ENCODE data around the gene MYBL2.
A peak's percentile ranks its signal among the peaks of the same experiment; 100 is the strongest.
"Not testable (repeated sequence)": the region's sequence is repeated elsewhere in the genome, so short reads cannot be mapped to it uniquely, and the experiment has no call there.

Gene MYBL2

DNA sequence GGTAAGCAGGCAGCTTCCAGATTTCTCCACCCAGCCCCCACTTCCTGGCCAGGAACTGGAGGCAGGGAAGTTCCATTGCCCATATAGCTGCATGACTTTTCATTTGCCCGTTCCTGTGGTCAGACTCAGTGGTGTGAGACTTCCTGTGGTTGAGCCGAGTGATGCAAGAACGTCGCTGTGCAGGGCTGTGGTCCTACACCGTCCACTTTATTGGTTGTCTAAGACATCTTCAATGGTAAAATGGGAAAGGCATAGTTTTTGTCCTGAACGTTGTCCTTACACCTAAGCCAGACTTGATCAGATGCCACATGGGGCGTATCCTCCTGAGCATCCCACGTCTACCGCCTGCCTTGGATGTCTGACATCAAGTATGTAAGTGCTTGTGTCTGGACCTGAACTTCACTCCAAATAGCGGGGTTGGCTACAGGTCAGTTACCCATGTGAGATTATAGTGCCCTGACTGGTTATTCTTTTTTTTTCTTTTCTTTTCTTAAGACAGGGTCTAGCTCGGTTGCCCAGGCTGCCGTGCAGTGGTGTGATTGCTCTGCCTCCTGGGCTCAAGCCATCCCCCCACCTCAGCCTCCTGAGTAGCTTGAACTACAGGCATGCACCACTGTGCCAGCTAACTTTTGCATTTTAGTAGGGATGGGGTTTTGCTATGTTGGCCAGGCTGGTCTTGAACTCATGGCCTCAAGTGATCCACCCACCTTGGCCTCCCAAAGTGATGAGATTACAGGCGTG lies 85.8 kb downstream of the MYBL2 start:
- no peak for DNase-seq

DNA sequence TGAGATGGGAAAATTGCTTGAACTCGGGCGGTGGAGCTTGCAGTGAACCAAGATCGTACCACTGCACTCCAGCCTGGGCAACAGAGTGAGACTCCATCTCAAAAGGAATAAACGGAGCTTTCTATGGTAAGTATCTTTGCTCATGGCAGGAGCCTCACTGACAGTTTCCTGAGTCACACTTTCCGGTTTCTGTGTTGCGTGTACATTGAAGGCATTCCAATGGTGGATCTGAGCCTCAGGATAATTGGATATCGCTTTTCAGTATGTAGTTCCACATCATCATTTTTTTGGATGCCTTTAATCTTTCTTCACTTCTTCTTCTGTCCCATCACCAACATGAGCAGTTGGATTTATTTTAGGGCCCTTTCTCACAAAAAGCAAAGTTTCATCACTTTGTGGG lies 88.5 kb downstream of the MYBL2 start:
- no peak for DNase-seq

DNA sequence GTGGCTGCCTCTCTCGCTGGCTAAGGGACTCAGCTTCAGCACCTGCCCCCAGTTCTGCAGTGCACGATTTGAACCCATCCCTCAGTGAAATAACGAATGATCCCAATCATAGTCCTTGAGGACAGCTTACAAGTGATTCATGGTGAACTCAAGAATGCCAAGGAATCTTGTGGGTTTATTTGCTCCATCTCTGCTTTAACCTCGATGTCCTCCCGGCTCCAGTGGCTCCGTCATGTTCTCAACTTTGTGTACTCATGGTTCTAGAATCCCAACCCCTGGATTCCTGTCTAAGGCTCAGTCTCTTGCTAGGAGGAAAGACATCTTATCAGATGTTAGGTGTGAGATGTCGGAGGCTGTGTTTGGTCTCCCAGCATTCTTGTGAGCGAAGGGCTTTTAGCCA lies 88.9 kb downstream of the MYBL2 start:
- DNase-seq: no peak

DNA sequence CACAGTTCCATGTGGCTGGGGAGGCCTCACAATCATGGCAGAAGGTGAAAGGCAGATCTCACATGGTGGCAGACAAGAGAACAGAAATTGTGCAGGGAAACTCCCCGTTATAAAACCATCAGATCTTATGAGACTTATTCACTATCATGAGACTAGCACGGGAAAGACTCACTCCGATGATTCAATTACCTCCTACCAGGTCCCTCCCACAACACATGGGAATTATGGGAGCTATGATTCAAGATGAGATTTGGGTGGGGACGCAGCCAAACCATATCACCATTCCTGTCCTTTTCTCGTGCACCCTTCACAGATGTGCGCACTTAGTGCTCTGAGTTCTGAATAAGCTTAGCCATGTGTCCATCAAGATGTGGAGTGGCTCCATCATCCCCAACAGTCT lies 91.0 kb downstream of the MYBL2 start:
- DNase-seq: not testable (repeated sequence)

DNA sequence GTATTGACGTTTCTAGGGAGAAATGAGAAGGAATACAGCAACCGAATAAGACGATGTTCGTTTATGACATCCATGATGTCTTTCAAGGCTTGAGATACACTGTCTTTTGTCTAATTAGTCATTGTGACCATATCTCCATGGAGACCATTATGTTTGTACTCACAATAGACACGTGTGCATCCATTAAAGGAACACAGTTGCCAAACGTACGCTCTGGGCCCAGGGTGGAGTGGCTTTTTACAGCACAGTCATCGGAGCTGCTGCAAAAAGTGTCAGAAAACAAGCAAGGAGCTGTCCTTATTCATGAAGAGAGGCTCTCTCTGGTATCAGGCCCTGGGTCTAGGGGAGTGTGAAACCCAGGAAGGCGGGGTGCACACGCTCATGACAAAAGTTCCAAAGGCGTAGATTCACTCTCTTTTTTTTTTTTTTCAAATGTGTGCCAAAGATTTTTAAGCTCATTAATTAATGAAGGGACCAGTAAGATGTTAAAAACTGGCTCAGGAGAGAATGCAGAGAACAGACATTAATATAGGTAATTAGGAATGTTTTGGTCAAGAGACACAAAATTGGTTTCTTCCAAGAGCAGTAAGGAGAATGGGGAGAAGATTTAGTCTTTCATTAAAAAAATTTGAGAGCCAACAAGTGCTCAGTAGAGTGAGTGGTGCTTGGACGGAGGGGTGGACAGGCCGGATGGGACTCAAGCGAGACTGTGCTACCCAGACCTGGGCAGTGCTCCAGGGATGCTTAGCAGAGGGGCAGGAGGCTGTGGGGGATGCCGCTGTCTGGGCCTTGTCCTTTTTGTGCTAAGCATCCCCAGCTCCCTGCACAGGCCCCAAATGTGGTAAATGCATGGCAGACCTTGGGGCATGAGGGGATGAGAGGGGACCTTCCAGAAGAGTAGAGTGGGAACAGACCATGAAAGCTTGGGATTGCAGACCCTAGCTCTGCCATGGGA lies 94.7 kb downstream of the MYBL2 start:
- peak; percentile 37 for DNase-seq

DNA sequence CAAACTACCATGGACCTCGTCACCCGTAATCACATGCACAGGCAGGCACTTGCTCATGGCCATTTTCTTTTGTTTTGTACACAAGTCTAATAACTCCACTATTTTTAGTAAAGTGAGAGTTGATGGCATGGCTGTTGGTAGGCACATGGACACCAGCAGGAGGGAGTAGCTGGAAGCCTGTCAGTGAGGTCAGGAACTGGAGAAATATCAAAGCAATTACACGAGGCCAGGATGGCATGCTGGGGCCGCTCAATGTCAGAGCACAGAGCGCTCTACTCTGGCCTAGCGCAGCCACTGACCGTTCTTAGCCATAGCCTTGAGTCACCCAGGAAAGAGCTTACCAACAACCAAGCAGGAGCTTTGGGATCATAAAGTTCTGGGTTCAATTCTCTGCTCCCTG lies 96.0 kb downstream of the MYBL2 start:
- DNase-seq: no peak

DNA sequence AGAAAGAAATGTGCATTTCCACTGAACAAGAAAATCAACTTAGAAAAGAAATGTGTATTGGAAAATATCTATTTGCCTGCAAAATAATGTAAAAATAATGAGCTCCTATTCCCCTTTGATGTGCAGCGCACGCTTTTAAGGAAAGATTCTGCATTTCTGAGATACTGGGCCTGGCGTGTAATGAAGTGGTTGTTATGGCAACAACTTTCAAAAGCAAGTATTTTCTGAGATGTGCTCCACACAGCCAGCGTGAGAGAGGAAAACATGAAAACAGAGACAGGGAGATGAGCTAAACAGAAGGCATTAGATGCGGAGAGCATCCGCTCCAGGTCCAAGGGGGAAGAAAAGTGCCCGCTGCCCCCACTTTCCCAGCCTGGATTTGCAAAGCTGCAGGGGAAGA lies 99.0 kb downstream of the MYBL2 start:
- no peak for DNase-seq
